Head of caudate nucleus (tissue), 42 donors: ENCODE results near the gene FBXL17.
A peak's percentile ranks its signal among the peaks of the same experiment; 100 is the strongest.

Experiments used
- DNase-seq, 42 donors: peaks; one replicate each; pipeline versions ENCODE4 v3.0.0 to v3.0.0-alpha.2; 2020 to 2021; ENCODE audit warnings: mixed read lengths in 7 of 42
- intact Hi-C: fragments of 100-400 bp; cut with DNase I; formaldehyde crosslinking; loops from one replicate; pipeline ENCODE4 v1.15.0; 2022

The FBXL17 gene

DNA sequence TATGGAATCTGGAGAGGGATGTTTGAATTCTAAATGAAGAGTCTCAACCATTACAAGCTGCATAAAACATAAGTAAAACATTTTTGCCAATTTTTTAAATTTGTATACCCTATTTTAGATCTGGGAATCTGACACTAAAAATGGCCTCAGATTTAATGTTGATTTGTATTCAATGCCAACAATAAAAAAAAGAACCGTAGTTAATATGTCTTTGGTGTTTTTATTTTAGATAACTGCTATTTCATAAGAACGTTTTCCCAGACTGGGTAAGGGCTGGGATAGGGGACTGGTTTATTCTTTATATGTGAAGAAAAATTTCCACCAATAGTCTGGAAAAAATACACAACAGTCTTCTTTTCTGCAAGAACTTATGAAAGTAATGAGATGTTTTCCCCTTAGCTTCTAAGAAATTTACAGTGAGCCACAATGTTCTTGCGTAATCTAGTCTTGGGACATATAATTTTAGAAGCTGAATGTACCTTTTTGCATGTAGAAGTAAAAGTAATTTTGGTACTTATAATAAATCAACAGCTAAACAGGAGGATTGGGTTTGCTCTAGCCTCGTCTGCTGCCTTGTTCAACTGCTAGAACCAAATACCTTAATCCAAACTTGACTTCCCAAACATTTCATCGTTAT lies 466.6 kb downstream of the FBXL17 start:
- intact Hi-C loops, result no loop called here

DNA sequence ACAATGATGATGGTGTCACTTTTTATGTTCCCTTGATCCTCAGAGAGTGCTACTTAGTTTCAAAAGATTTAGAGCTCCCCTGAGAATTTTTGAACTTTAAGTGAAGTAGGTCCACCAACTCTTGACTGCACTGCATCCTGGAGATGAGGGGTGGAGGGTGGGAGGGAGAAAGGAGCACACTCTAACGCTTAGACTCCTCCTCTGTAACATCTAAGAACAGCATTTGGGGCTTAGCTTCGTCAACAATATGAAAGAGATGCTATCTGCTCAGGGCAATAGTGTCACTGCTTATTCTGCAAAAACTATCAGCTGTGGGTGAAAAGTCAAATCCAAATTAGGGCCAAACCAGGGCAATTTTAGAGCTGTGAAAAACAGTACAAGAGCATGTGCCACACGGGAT lies 468.4 kb downstream of the FBXL17 start:
- no peak for DNase-seq
- intact Hi-C loops, result no loop called here

More for the DNA sequence above, 466.6 kb downstream of the FBXL17 start:
- DNase-seq, result no peak

DNA sequence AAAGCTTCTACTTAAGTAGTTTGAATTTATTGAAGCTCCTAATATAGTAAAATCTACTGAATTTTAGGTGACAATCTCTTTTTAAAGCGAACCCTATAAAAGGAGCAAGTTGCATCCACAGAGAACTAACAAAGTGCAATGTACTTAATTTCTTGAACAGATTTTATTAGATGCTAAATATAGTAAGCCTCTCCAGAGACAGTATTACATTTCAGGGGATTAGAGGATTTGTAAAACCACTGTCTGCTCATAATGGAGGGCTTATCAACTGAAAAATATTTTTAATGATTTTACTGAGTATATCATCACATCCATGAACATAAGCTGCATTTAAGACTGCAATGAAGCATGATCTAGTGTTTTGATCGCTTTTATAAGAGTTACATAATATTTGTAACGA lies 481.2 kb downstream of the FBXL17 start:
- intact Hi-C loops, result no loop called here

DNA sequence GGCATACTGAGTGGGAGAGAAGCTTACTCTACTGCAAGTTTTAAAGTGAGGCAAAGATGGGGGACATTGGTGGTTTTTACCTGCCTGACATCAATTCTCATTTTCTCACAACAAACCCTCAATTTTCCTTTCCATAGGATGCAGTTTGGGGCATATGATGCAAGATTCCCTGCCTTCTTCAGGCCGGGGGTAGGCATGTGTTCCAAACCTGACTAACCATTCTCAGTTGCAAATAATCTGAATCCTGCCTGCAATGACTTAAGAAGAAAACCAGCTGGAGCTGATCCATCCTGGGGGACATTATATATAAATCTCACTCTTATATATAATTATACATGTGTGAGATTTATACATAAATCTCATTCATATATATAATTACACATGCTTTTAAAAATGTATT lies 487.5 kb downstream of the FBXL17 start:
- no peak for DNase-seq
- intact Hi-C loops, result no loop called here

More for the DNA sequence above, 481.2 kb downstream of the FBXL17 start:
- no peak for DNase-seq

DNA sequence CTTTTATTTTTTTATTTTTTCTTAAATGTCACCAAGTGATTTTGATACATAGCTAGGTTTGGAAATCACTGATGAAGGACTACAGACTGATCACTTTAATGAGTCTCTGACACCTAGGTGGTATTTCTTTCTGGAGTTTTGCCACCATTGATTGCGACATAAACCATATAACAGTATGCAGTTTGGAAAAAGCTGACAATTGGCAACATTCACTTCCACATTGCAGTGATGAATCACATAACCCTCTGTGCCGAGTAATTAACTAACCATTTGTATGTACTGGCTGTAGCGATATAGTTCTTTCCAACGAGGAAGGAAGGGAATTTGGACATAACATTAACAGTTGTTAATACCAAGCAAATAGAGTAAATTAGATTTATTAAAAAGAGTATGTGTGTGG lies 488.3 kb downstream of the FBXL17 start:
- no peak for DNase-seq
- intact Hi-C loops, result no loop called here

DNA sequence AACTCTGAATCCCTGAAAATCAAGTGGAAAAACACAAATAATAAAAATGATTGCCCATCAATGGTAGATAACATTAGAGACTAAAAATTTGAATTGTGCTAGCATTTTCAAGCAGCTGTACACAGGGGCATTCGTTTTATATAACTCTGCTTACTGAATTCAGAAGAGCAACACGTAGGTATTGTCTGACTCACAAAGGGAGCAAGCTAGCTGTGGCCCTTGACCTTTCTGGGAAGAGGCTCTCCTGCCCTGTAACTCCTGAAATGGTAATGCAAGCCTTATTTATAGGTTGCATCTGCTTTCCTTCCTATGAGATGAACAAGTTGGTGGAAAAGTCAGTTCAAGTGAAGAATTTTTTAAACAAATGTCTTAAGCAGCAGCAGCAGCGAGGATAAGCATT lies 492.5 kb downstream of the FBXL17 start:
- intact Hi-C loops, result no loop called here
- DNase-seq, result no peak

DNA sequence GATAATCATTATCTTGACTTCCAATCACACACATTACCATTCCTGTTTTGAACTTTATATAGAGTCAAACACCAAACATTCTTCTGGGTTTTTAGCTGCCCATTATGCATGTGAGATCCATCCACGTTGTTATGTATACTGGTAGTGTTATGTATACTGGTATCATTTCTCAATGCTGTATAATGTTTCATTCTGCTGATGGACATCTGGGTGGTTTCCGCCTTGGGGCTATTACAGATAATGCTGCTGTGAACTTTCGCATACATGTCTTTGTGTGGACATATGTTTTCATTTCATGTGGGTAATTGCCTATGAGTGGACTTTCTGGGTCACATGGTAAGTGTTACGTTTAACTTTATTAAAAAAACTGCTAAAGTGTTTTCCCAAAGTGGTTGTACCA lies 493.4 kb downstream of the FBXL17 start:
- no peak for DNase-seq
- intact Hi-C loops, result no loop called here

DNA sequence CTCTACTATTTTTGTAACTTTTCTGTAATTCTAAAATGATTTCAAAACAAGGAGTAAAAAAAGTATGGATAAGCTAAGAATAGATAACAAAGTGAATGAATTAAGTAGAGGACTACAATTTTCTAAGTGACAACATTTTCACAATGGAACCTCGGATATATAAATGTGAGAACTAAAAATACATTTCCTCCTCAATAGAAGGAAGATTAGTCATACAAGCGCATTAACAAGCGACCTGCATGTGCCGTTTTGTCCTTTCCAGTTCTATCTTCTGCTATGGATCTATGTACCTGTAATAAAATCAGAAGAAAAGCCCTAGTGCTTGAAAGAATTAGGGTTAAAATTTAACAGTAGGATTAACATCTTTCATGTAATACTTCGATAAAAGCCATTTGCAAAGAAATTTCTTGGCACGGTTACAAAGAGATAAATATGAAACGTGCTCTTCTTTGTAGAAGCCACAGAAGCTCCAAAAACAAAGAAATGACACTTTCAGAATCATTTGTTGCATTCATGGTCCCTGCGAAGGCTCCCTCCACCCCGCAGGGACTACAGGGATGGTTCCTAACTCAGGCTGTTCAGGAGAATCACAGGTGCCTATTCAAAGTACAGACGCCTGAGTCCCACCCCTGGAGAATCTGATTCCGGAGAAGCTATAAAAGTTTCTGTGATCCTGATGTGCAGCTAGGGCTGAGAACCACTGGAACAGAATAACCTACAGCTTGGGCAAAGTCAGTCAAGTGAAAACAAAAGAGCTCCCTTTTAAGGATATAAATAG lies 494.5 kb downstream of the FBXL17 start:
- DNase-seq, result peak in 2 of 42 donors; percentile 10 to 19
- intact Hi-C loops, result no loop called here

DNA sequence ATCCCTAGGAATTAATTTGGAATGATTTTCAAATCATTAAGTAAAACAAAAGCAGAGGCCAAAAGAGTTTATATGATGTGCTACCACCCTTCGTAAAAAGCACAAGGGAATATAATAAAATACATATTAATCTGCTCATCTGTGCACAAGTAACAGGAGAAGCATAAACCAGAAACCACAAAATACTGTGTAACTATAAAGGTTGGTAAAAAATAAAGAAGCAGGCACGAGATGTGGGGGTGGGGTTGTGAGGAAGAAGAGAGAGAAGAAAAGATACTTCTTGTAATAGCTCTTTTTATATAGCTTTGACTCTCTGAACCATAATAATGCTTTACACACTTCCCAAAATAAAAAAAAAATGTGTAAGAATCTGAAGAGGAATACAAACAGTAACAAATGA lies 496.3 kb downstream of the FBXL17 start:
- DNase-seq, result no peak
- intact Hi-C loops, result no loop called here

DNA sequence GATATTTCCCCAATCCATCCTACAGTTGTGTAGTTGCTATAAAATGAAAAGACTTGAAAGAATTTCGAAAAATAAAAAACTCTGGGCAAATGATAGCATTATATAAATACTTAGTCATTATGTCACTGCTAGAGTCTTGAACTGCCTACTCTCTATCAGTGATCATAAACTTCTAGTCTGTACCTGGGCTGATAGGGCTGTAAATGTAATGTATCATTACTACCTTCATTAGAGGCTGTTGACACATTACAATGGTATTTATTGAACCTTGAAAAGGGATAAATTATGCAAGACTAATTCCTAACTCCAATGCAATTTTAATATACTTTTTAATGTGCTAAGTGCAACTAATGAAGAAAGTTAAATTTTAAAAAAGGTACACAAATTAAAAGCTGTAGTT lies 497.0 kb downstream of the FBXL17 start:
- intact Hi-C loops, result no loop called here
- no peak for DNase-seq

DNA sequence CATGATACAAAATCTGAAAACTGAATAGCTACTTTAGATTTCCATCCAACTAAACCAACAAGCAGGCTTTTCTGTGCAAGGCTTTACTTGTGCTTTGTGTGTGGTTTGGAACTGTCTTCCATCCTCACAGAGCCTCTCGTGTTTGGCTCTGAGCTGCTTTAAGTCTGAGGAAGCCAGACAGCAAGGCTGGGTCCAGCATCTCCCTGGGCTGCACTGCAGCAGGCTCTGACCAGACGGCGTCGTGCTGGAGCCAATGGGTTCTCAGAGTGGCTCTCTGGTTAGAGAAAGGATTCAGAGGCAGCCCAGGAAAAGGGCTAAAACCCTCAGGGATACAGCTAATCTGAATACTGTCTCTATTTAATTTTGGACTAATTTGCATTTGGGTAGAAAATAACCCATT lies 503.2 kb downstream of the FBXL17 start:
- peak in 34 of 42 donors; percentile 4 to 64 (median 36) for DNase-seq
- intact Hi-C loops, result no loop called here

DNA sequence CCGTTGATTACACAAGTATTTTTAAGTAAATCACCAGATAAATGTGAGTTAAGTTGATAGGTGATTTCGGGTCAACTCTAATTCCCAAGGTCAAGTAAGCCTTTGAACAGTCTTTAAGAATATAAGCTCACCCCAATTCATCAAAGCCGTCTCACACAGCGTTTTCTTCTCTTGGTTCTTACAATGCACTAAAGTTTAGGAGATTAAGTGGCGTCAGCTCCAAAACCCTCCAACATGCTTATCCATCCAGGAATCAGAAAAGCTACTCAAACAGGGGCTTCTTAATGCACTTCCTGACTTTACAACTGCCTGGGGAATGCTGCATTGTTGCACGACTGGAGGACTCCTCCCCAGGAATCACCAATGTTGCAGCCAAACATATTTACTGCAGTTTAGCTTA lies 505.0 kb downstream of the FBXL17 start:
- no peak for DNase-seq
- intact Hi-C loops, result no loop called here

DNA sequence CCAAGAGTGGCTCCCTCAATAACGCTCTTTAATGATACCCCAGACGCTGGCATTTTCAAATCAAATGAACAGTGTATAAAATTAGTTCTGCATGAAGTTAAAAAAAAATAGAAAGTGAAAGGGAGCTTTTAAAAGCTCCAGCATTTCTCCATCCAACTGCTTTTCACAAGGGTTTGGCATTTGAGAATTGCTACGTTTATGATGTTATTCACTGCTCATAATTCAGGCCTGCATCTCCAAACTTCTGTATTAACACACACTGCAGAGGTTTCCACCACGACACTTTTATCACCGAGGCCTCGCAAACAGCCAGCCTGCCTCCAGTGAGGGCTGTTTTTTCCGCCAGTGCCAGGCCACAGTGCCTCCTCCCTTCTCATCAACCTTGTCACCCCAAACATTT lies 505.6 kb downstream of the FBXL17 start:
- intact Hi-C loops, result no loop called here
- no peak for DNase-seq

DNA sequence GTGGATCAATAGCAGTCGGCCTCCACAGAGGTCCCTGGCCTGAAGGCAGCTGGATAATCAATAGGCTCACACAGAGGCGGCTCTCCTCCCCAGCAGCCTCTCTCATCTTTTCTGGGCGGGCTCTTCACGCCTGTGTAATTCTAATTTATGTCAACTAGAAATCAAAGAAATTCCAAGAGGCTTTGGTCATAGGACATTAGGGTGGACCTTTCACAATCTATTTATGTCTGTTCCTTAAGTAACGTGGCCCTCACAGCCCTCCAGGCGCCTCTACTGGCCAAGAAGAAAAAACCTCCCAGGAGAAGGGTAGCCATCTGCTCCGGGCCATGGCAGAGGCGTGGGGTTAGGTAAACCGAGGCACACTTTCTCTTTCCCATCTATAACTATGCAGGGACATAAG lies 506.1 kb downstream of the FBXL17 start:
- intact Hi-C loops, result no loop called here
- DNase-seq, result no peak

DNA sequence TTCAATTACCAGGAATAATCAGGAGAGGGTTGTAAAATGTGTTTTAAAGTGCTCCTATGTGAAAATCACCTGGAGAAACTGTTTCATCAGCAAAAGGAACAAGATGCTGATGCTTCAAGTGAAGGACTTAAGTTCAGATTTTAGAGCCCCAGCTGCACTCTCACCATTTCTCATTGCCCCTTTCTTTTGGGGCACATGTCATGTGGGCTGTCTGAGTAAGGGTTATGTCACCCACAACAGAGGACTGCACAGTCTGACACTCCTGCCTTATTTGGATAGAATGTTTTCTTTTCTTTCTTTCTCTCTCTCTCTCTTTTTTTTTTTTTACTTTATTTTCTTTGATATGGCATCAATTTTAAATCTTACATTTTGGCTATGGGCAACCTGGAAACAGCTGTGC lies 507.1 kb downstream of the FBXL17 start:
- intact Hi-C loops, result no loop called here
- no peak for DNase-seq

DNA sequence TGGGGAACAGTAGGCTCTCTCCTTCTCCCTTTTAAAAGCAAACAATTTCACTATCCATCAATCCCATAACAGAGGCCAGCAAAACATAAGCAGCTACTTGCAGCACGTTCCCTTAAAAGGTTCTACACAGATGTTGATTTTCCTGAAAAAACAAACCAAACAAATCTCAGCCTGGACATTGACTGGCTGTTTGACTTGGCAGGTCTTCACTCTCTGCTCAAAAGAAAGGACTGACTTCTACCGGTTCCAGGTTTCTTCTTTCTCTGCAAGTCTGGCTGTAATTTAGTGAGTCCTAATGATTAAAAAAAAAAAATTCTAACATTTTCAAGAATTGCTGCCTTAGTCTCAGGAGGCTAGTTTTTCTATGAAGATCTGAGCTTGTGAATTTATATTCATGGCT lies 508.0 kb downstream of the FBXL17 start:
- intact Hi-C loops, result no loop called here
- DNase-seq, result no peak

DNA sequence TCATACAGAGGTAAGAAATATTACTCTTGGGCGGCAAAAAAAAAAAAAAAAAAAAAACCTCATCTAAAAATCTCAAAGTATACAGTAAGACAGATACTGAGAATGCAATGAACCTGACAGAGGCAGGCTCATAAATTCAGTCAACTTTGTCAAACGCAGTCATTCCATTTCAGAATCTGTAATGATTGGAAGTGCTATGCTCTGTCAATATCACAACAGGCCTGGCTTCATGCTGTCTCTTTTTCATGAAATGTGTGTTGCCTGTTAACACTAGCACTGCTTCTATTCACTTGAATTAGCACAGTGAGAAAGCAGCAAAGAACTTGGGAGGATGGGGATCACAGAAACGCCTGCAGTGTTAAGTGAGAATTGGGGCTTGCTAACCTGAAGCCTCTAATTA lies 510.9 kb downstream of the FBXL17 start:
- no peak for DNase-seq
- intact Hi-C loops, result no loop called here

DNA sequence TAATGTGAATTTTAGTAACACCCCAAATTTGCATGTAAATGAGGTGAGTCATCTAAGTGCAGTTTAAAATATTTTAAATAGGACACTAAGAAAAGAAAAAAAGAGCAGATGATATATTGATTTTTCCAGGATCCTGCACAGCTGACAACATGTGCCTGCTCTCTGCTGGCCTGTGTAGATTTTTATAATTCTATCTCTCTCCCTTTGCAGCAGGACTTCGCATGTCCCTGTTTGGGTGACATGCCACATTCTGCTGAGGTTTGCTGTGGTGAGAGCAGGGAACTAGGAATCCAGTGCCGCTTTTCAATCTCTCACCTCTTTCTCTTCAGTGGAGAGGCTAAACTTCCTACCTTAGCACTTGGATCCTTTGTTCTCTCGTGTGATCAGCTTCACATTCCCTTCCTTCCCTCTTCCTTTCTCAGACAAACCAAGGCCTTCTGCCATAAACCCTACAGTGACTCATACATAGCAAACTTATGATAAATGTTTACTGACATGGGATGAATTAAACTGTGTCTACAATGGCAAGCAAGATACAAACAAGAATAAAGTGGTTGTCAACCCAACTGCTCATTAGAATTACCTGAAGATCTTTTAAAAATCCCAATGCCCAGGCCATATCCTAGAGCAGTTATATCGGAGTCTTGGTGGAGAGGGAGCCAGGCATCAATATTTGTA lies 512.3 kb downstream of the FBXL17 start:
- intact Hi-C loops, result no loop called here
- peak in 1 of 42 donors; percentile 14 for DNase-seq

DNA sequence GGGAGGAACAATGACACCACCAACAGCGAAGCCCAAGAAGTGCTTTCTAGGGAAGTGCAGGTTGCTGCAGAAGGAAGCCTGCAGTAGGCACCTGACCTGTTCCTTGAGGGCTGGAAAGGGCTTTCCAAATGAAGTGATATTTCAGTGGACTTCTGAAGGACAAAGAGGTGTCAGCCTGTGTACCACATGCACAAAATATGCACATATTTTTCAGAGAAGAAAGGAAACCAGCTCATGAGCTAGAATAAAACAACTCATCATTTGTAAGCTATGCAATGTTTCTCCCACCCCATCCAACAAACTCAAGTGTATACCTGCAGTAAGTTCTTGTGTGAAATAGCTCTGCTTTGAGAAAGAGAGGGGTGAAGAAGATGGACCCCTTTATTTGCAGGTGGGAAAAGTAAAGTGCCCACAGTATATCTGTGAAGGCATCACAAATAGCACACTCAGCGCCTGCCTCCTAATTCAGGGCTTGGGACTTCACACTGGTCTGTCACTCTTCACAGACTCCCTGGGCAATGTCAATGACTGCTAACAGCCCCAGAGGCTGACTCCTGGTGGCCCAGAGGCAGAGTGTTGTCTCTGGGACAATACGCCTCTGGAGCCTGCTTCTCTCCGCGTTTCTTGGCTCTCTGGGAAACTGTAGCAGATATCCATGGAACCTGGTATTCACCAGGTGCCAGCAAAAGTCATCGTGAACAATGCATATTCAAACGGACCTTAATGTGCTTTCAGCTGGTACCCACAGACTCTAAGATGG lies 513.1 kb downstream of the FBXL17 start:
- no peak for DNase-seq
- intact Hi-C loops, result no loop called here

DNA sequence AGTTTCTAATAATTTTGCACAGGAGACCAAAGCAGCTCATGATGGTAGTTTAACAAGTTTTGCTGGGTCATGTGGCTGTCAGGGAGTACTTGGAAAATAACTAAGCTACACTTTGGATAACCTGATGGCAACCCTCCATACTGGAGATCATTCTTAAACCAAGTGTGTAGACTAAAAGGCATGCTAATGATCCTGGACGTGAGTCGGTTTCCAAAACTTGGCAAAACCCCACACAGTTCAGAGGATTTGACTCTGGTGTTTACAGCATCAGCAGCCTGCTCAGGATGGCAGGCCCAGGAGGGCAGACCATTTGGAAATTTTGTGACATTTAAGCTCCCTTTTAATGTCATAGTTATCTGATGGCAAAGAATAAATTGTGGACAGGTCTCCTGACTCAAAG lies 514.6 kb downstream of the FBXL17 start:
- no peak for DNase-seq
- intact Hi-C loops, result no loop called here
